SK-N-SH (cell line): ENCODE data around the gene TNN.

Experiments
- CHD2 ChIP-seq: fragments of 150-350 bp; IDR thresholded peaks from 2 replicates; pipeline ENCODE4 v1.6.1; 2018; ENCODE audit warnings: low read length; ENCODE audit not compliant: partially characterized antibody
- EZH2phosphoT487 ChIP-seq: fragments of 200-600 bp; sonication (generic); IDR thresholded peaks from 2 replicates; pipeline ENCODE4 v1.6.1; 2017; ENCODE audit warnings: low read depth, mixed run types, mild to moderate bottlenecking, antibody characterized with exemption, moderate library complexity, borderline replicate concordance
- MAX ChIP-seq: IDR thresholded peaks from 2 replicates; pipeline ENCODE4 v1.4.0; 2012; ENCODE audit warnings: low read depth
- NRF1 ChIP-seq: IDR thresholded peaks from 2 replicates; pipeline ENCODE4 v1.6.1; 2012; ENCODE audit warnings: low read depth, mild to moderate bottlenecking, low read length
- POLR2AphosphoS5 ChIP-seq: IDR thresholded peaks from 2 replicates; pipeline ENCODE4 v1.6.1; 2012; ENCODE audit warnings: low read depth, low read length
- RFX5 ChIP-seq: IDR thresholded peaks from 2 replicates; pipeline ENCODE4 v1.6.1; 2012; ENCODE audit warnings: mild to moderate bottlenecking, improper control_type of control experiment, low read length
- SIN3A ChIP-seq: IDR thresholded peaks from 2 replicates; pipeline ENCODE4 v1.6.1; 2012; ENCODE audit warnings: low read depth, mild to moderate bottlenecking, low read length, moderate library complexity, borderline replicate concordance
- TF ChIP-seq, protein P1 (sequence below): fragments of 200-600 bp; sonication (generic); IDR thresholded peaks from 2 replicates; pipeline ENCODE4 v1.6.1; 2017; ENCODE audit warnings: antibody characterized with exemption, mild to moderate bottlenecking, moderate library complexity
- TF ChIP-seq, protein P2 (sequence below): fragments of 150-350 bp; IDR thresholded peaks from 2 replicates; pipeline ENCODE4 v1.6.1; 2017; ENCODE audit warnings: antibody characterized with exemption, low read length, low read depth, borderline replicate concordance
- TF ChIP-seq, protein P3 (sequence below): IDR thresholded peaks from 2 replicates; pipeline ENCODE4 v1.6.1; 2012; ENCODE audit warnings: mild to moderate bottlenecking, low read depth, low read length, moderate library complexity
- TF ChIP-seq, protein P4 (sequence below): fragments of 150-350 bp; IDR thresholded peaks from 2 replicates; pipeline ENCODE4 v1.6.1; 2016; ENCODE audit warnings: mild to moderate bottlenecking, low read depth, low read length

DNA sequence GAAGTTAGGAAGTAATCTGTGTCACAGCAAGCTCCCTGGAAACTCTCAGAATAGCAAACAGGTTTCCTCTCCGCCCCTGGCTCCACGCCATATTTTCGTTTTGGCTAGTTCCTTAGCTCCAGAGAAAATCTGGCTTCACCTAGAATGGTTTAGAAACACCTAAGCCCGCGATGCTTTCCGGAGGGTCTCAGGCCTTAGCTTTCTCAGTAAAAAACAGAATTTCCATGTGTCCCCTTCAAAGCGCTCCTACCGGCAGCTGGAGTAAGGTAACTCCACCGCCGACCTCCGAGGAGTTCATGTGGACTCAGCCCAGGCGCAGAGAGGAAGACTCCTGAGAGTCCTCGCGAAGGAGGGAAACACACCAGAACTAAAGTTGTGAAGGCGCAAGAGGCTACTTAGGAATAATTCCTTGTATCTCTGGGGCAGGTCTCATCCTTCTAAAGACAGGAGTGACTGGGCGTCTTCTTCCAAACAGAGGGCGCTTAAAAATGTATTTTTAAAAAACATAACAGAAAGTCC lies 124.5 kb downstream of the TNN start:
- no peak for TF ChIP-seq MAX
- no peak for TF ChIP-seq CHD2
- TF ChIP-seq, protein P1, sequence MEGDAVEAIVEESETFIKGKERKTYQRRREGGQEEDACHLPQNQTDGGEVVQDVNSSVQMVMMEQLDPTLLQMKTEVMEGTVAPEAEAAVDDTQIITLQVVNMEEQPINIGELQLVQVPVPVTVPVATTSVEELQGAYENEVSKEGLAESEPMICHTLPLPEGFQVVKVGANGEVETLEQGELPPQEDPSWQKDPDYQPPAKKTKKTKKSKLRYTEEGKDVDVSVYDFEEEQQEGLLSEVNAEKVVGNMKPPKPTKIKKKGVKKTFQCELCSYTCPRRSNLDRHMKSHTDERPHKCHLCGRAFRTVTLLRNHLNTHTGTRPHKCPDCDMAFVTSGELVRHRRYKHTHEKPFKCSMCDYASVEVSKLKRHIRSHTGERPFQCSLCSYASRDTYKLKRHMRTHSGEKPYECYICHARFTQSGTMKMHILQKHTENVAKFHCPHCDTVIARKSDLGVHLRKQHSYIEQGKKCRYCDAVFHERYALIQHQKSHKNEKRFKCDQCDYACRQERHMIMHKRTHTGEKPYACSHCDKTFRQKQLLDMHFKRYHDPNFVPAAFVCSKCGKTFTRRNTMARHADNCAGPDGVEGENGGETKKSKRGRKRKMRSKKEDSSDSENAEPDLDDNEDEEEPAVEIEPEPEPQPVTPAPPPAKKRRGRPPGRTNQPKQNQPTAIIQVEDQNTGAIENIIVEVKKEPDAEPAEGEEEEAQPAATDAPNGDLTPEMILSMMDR = no peak
- TF ChIP-seq, protein P2, sequence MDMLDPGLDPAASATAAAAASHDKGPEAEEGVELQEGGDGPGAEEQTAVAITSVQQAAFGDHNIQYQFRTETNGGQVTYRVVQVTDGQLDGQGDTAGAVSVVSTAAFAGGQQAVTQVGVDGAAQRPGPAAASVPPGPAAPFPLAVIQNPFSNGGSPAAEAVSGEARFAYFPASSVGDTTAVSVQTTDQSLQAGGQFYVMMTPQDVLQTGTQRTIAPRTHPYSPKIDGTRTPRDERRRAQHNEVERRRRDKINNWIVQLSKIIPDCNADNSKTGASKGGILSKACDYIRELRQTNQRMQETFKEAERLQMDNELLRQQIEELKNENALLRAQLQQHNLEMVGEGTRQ = no peak
- TF ChIP-seq, protein P3, sequence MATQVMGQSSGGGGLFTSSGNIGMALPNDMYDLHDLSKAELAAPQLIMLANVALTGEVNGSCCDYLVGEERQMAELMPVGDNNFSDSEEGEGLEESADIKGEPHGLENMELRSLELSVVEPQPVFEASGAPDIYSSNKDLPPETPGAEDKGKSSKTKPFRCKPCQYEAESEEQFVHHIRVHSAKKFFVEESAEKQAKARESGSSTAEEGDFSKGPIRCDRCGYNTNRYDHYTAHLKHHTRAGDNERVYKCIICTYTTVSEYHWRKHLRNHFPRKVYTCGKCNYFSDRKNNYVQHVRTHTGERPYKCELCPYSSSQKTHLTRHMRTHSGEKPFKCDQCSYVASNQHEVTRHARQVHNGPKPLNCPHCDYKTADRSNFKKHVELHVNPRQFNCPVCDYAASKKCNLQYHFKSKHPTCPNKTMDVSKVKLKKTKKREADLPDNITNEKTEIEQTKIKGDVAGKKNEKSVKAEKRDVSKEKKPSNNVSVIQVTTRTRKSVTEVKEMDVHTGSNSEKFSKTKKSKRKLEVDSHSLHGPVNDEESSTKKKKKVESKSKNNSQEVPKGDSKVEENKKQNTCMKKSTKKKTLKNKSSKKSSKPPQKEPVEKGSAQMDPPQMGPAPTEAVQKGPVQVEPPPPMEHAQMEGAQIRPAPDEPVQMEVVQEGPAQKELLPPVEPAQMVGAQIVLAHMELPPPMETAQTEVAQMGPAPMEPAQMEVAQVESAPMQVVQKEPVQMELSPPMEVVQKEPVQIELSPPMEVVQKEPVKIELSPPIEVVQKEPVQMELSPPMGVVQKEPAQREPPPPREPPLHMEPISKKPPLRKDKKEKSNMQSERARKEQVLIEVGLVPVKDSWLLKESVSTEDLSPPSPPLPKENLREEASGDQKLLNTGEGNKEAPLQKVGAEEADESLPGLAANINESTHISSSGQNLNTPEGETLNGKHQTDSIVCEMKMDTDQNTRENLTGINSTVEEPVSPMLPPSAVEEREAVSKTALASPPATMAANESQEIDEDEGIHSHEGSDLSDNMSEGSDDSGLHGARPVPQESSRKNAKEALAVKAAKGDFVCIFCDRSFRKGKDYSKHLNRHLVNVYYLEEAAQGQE = no peak
- no peak for TF ChIP-seq POLR2AphosphoS5
- TF ChIP-seq, protein P4, sequence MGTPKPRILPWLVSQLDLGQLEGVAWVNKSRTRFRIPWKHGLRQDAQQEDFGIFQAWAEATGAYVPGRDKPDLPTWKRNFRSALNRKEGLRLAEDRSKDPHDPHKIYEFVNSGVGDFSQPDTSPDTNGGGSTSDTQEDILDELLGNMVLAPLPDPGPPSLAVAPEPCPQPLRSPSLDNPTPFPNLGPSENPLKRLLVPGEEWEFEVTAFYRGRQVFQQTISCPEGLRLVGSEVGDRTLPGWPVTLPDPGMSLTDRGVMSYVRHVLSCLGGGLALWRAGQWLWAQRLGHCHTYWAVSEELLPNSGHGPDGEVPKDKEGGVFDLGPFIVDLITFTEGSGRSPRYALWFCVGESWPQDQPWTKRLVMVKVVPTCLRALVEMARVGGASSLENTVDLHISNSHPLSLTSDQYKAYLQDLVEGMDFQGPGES = no peak
- TF ChIP-seq RFX5 = no peak
- no peak for TF ChIP-seq EZH2phosphoT487
- no peak for TF ChIP-seq NRF1
- no peak for TF ChIP-seq SIN3A
